Activated CD4-positive, alpha-beta T cell treated with anti-CD3 and anti-CD28 coated beads, Interleukin-2, Interleukin-6, amounts not matched to agents 100 ng/mL and 50 ng/mL, durations not matched to agents 16 hours and 8 hours (primary cell): ENCODE results near the gene PURA.
"Not testable (repeated sequence)": the region's sequence is repeated elsewhere in the genome, so short reads cannot be mapped to it uniquely, and the experiment has no call there.

Source experiments
- DNase-seq: peaks from one replicate; pipeline ENCODE4 v3.0.0-alpha.2; 2020

PURA gene

GRCh38 chr5:140141241-140141640 lies 27.3 kb downstream of the PURA start:
- no peak for DNase-seq

- DNase-seq = no peak
Measured at GRCh38 chr5:140142246-140142645, 28.3 kb downstream of the PURA start.

- DNase-seq = no peak
Measured at GRCh38 chr5:140142856-140143255, 28.9 kb downstream of the PURA start.

- no peak for DNase-seq
Measured at GRCh38 chr5:140143521-140144258, 29.8 kb downstream of the PURA start.

- no peak for DNase-seq
Measured at GRCh38 chr5:140145256-140145655, 31.3 kb downstream of the PURA start.

GRCh38 chr5:140145818-140146522 lies 32.1 kb downstream of the PURA start:
- peak; percentile 62 for DNase-seq

GRCh38 chr5:140146523-140146842 lies 32.6 kb downstream of the PURA start:
- no peak for DNase-seq

GRCh38 chr5:140147460-140147859 lies 33.6 kb downstream of the PURA start:
- no peak for DNase-seq

- no peak for DNase-seq
Measured at GRCh38 chr5:140148508-140148907, 34.6 kb downstream of the PURA start.

- no peak for DNase-seq
Measured at GRCh38 chr5:140150201-140150600, 36.3 kb downstream of the PURA start.

- DNase-seq = no peak
Measured at GRCh38 chr5:140151144-140152021, 37.5 kb downstream of the PURA start.

GRCh38 chr5:140152022-140152999 lies 38.4 kb downstream of the PURA start:
- no peak for DNase-seq

- no peak for DNase-seq
Measured at GRCh38 chr5:140153255-140153654, 39.3 kb downstream of the PURA start.

- DNase-seq = no peak
Measured at GRCh38 chr5:140153905-140154304, 40.0 kb downstream of the PURA start.

GRCh38 chr5:140154710-140155381 lies 40.9 kb downstream of the PURA start:
- DNase-seq = not testable (repeated sequence)

GRCh38 chr5:140157032-140157781 lies 43.3 kb downstream of the PURA start:
- DNase-seq = peak; percentile 91

GRCh38 chr5:140159014-140159927 lies 45.4 kb downstream of the PURA start:
- DNase-seq = no peak

- no peak for DNase-seq
Measured at GRCh38 chr5:140162275-140162674, 48.4 kb downstream of the PURA start.

- DNase-seq = no peak
Measured at GRCh38 chr5:140162781-140163180, 48.9 kb downstream of the PURA start.
